Psoas muscle (tissue), 8 donors: ENCODE results near the gene AUTS2. TPM values are rescaled to one million over a fixed set of nuclear protein-coding genes. Genes with fewer than 3 reads are reported as not detected.
A peak's percentile ranks its signal among the peaks of the same experiment; 100 is the strongest.

Experiments used
- ATAC-seq, 4 donors: fragments of 200-7000 bp; cut with Tn5 transposase; one replicate each; pipeline ENCODE4 v1.9.1; 2020; ENCODE audit warnings: moderate library complexity in 3 of 4, mild to moderate bottlenecking in 2 of 4
- DNase-seq, 2 donors: peaks; one replicate each; pipeline ENCODE4 v3.0.0-alpha.2; 2020
- H3K27ac ChIP-seq: fragments of 200-600 bp; one replicate; pipeline ENCODE4 v1.8.0; 2022
- H3K27me3 ChIP-seq, 3 donors: fragments of 200-600 bp in 1 of 3; one replicate each; pipeline versions ENCODE4 v1.6.1 to v1.8.0; 2013 to 2022; ENCODE audit warnings: low read length in 2 of 3, mild to moderate bottlenecking in 2 of 3, moderate library complexity in 1 of 3; ENCODE audit not compliant: insufficient read depth in 3 of 3
- H3K36me3 ChIP-seq, 2 donors: fragments of 200-600 bp in 1 of 2; one replicate each; pipeline versions ENCODE4 v1.6.1 to v1.8.0; 2013 to 2022; ENCODE audit warnings: low read depth in 1 of 2, mild to moderate bottlenecking in 1 of 2, moderate library complexity in 1 of 2; ENCODE audit not compliant: insufficient read depth in 1 of 2
- H3K4me1 ChIP-seq: fragments of 200-600 bp; one replicate; pipeline ENCODE4 v1.8.0; 2022
- H3K4me3 ChIP-seq: fragments of 200-600 bp; one replicate; pipeline ENCODE4 v1.8.0; 2022; ENCODE audit warnings: mild to moderate bottlenecking
- H3K9me3 ChIP-seq: fragments of 200-600 bp; one replicate; pipeline ENCODE4 v1.8.0; 2022
- WGBS, 3 donors: extraction: QIAGEN DNeasy Blood & Tissue Kit; methylation state at CpG; one replicate each; pipeline versions ENCODE4 v1.1.6 to v1.1.7; 2013; 5-methylcytosine and 5-hydroxymethylcytosine counted together
- intact Hi-C, 2 donors: fragments of 100-400 bp; cut with DNase I; formaldehyde crosslinking; loops; one replicate each; pipeline versions ENCODE4 v1.11.0 to v1.14.2; 2022
- polyA plus RNA-seq, 3 donors: library from polyadenylated mRNA; stranded (reverse); fragments of 200-250 nt; gene quantifications; one replicate each; pipeline ENCODE4 v1.2.3, GENCODE V29; 2013
- total RNA-seq, 4 donors: library from RNA; stranded (reverse); fragmentation: NEBNext Ultra II Directional in 2 of 4; extraction: Animal tissue kit (Norgen Biotek cat#: 25700) in 2 of 4; gene quantifications; one replicate each; pipeline versions ENCODE4 v1.2.1 to v1.2.4, GENCODE V29; 2021 to 2023
- TF ChIP-seq, protein P1 (sequence below): fragments of 200-600 bp; IDR thresholded peaks from one replicate; pipeline ENCODE4 v1.8.0; 2022; ENCODE audit warnings: antibody characterized with exemption
- donor health status: healthy with polysubstance abuse.
- donor health status: DM: no; HTN: no; CAD: no; lungs with moderate emphysema.
- donor health status: Bipolar disorder and iron deficiency.
- donor health status: healthy.
- donor health status: DM: yes; HTN: yes; CAD: no.
- donor health status: DM: no; HTN: no; CAD: no.
- donor health status: DM: no; HTN: no; CAD: no.
- donor health status: DM: yes; HTN: yes; CAD: no.

AUTS2 gene
- total and polyA plus RNA-seq, 7 donors = 5.0 to 33.5 (median 14.3) TPM

GRCh38 chr7:70624500-70625103 is 1026.3 kb downstream of the AUTS2 start:
- ATAC-seq (no peak), DNase-seq (no peak)
- Histone ChIP-seq H3K27me3 (no peaks in the 10 kb centered on the region), H3K4me1 (no peaks in the 10 kb centered on the region), H3K27ac (no peak overlapping the region), H3K9me3 (no peaks in the 10 kb centered on the region), H3K4me3 (no peak overlapping the region), H3K36me3 (no peaks in the 10 kb centered on the region)
- WGBS, 3 donors = 89 to 93% (median 91%) methylated on average over 5 of the region's 5 CpGs
- intact Hi-C loops = no loop called here
- TF ChIP-seq, protein P1, sequence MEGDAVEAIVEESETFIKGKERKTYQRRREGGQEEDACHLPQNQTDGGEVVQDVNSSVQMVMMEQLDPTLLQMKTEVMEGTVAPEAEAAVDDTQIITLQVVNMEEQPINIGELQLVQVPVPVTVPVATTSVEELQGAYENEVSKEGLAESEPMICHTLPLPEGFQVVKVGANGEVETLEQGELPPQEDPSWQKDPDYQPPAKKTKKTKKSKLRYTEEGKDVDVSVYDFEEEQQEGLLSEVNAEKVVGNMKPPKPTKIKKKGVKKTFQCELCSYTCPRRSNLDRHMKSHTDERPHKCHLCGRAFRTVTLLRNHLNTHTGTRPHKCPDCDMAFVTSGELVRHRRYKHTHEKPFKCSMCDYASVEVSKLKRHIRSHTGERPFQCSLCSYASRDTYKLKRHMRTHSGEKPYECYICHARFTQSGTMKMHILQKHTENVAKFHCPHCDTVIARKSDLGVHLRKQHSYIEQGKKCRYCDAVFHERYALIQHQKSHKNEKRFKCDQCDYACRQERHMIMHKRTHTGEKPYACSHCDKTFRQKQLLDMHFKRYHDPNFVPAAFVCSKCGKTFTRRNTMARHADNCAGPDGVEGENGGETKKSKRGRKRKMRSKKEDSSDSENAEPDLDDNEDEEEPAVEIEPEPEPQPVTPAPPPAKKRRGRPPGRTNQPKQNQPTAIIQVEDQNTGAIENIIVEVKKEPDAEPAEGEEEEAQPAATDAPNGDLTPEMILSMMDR = no peak

- Histone ChIP-seq H3K36me3 (no peaks in the 10 kb centered on the region), H3K9me3 (no peaks in the 10 kb centered on the region), H3K4me3 (no peak overlapping the region), H3K27me3 (no peaks in the 10 kb centered on the region), H3K4me1 (no peaks in the 10 kb centered on the region), H3K27ac (no peak overlapping the region)
- no peak for DNase-seq
- 49 to 60% (median 51%) methylated on average over 6 of the region's 6 CpGs for WGBS, 3 donors
- intact Hi-C loops = no loop called here
- ATAC-seq = no peak
- TF ChIP-seq, protein P1 = no peak
Observed at GRCh38 chr7:70627461-70627860, 1029.2 kb downstream of the AUTS2 start.

DNA sequence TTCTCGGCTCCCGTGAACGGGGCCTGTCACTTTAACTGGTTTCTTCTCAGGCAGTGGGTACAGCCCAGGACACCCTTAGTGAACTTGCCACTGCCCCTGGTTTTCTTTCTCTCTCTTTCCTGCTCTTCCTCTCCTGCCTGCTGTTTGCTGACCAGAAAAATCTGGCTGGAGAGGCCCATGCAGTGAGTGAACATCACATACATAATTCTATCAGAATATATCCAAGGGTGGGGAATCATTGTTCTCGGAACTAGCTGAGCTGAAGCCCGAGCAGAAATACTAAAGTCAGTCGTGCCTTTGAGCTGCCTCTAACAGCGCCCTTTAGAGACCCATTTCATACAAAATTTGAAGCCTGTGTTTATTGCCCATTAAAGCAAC is 1032.2 kb downstream of the AUTS2 start:
- Histone ChIP-seq H3K27me3 (no peaks in the 10 kb centered on the region), H3K36me3 (no peaks in the 10 kb centered on the region), H3K4me3 (no peak overlapping the region), H3K4me1 (no peaks in the 10 kb centered on the region), H3K27ac (no peak overlapping the region), H3K9me3 (no peaks in the 10 kb centered on the region)
- ATAC-seq (no peak), DNase-seq (no peak)
- intact Hi-C loops = no loop called here
- WGBS, 3 donors = 85 to 87% (median 86%) methylated on average over 7 of the region's 7 CpGs
- TF ChIP-seq, protein P1 = no peak

GRCh38 chr7:70630818-70631457 is 1032.7 kb downstream of the AUTS2 start:
- Histone ChIP-seq H3K9me3 (no peaks in the 10 kb centered on the region), H3K36me3 (no peaks in the 10 kb centered on the region), H3K4me3 (no peak overlapping the region), H3K27me3 (no peaks in the 10 kb centered on the region), H3K27ac (no peak overlapping the region), H3K4me1 (no peaks in the 10 kb centered on the region)
- WGBS, 3 donors = 64 to 74% (median 71%) methylated on average over 28 of the region's 28 CpGs
- DNase-seq (peak; percentile 39 to 53), ATAC-seq (peak in 2 of 4 donors; percentile 32 to 44)
- TF ChIP-seq, protein P1 = no peak
- intact Hi-C loops = no loop called here
